Measurements from ENCODE around the gene DCUN1D2.
A peak's percentile ranks its signal among the peaks of the same experiment; 100 is the strongest.
"Not testable (repeated sequence)": the region's sequence is repeated elsewhere in the genome, so short reads cannot be mapped to it uniquely, and the experiment has no call there.

DCUN1D2 gene

GRCh38 chr13:113464476-113464875 is 26.0 kb downstream of the DCUN1D2 start:
- no peak for DNase-seq (ENCODE audit: low read depth)

- DNase-seq (ENCODE audit: low read depth) = no peak
Measured at GRCh38 chr13:113461022-113461751, 29.3 kb downstream of the DCUN1D2 start.

GRCh38 chr13:113460599-113460998 is 29.9 kb downstream of the DCUN1D2 start:
- no peak for DNase-seq (ENCODE audit: low read depth)

- no peak for DNase-seq (ENCODE audit: low read depth)
Measured at GRCh38 chr13:113460064-113460555, 30.4 kb downstream of the DCUN1D2 start.

- DNase-seq (ENCODE audit: low read depth) = no peak
Measured at GRCh38 chr13:113458253-113459065, 32.1 kb downstream of the DCUN1D2 start.

GRCh38 chr13:113457510-113457909 is 33.0 kb downstream of the DCUN1D2 start:
- no peak for DNase-seq (ENCODE audit: low read depth)

- DNase-seq (ENCODE audit: low read depth) = no peak
Measured at GRCh38 chr13:113456116-113456702, 34.3 kb downstream of the DCUN1D2 start.

GRCh38 chr13:113455384-113455783 is 35.1 kb downstream of the DCUN1D2 start:
- DNase-seq (ENCODE audit: low read depth) = no peak

GRCh38 chr13:113454936-113455335 is 35.6 kb downstream of the DCUN1D2 start:
- DNase-seq (ENCODE audit: low read depth) = no peak

- no peak for DNase-seq (ENCODE audit: low read depth)
Measured at GRCh38 chr13:113452942-113453901, 37.3 kb downstream of the DCUN1D2 start, which contains the start of gene ADPRHL1. Gene ADPRHL1 (minus strand): TSS chr13:113453488. CDS start chr13:113453437, 51 bp downstream.

GRCh38 chr13:113452466-113452865 is 38.0 kb downstream of the DCUN1D2 start:
- DNase-seq (ENCODE audit: low read depth) = no peak

GRCh38 chr13:113451951-113452421 is 38.5 kb downstream of the DCUN1D2 start:
- DNase-seq (ENCODE audit: low read depth) = no peak

GRCh38 chr13:113450861-113451620 is 39.5 kb downstream of the DCUN1D2 start:
- not testable (repeated sequence) for DNase-seq (ENCODE audit: low read depth)

- not testable (repeated sequence) for DNase-seq (ENCODE audit: low read depth)
Measured at GRCh38 chr13:113450348-113450744, 40.2 kb downstream of the DCUN1D2 start.

GRCh38 chr13:113449693-113450347 is 40.7 kb downstream of the DCUN1D2 start:
- DNase-seq (ENCODE audit: low read depth) = no peak

GRCh38 chr13:113448885-113449692 is 41.4 kb downstream of the DCUN1D2 start:
- peak; percentile 96 for DNase-seq (ENCODE audit: low read depth)

GRCh38 chr13:113448545-113448884 is 42.0 kb downstream of the DCUN1D2 start:
- no peak for DNase-seq (ENCODE audit: low read depth)

GRCh38 chr13:113447596-113447995 is 42.9 kb downstream of the DCUN1D2 start:
- DNase-seq (ENCODE audit: low read depth) = no peak

GRCh38 chr13:113446488-113446854 is 44.0 kb downstream of the DCUN1D2 start:
- DNase-seq (ENCODE audit: low read depth) = no peak

Measured in CMK (cell line).